Measurements from ENCODE around the gene GRM1.
A peak's percentile ranks its signal among the peaks of the same experiment; 100 is the strongest.

The GRM1 gene

DNA sequence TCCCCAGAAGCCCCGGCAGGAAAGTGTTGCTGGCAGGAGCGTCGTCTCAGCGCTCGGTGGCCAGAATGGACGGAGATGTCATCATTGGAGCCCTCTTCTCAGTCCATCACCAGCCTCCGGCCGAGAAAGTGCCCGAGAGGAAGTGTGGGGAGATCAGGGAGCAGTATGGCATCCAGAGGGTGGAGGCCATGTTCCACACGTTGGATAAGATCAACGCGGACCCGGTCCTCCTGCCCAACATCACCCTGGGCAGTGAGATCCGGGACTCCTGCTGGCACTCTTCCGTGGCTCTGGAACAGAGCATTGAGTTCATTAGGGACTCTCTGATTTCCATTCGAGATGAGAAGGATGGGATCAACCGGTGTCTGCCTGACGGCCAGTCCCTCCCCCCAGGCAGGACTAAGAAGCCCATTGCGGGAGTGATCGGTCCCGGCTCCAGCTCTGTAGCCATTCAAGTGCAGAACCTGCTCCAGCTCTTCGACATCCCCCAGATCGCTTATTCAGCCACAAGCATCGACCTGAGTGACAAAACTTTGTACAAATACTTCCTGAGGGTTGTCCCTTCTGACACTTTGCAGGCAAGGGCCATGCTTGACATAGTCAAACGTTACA lies 817 bp downstream of the GRM1 start:
- no peak overlapping the region for H3K27ac ChIP-seq
- TF ChIP-seq ZFX (IDR thresholded peaks at IDR 0.05) = no peak
- TF ChIP-seq, protein P1, sequence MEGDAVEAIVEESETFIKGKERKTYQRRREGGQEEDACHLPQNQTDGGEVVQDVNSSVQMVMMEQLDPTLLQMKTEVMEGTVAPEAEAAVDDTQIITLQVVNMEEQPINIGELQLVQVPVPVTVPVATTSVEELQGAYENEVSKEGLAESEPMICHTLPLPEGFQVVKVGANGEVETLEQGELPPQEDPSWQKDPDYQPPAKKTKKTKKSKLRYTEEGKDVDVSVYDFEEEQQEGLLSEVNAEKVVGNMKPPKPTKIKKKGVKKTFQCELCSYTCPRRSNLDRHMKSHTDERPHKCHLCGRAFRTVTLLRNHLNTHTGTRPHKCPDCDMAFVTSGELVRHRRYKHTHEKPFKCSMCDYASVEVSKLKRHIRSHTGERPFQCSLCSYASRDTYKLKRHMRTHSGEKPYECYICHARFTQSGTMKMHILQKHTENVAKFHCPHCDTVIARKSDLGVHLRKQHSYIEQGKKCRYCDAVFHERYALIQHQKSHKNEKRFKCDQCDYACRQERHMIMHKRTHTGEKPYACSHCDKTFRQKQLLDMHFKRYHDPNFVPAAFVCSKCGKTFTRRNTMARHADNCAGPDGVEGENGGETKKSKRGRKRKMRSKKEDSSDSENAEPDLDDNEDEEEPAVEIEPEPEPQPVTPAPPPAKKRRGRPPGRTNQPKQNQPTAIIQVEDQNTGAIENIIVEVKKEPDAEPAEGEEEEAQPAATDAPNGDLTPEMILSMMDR (conservative IDR thresholded peaks at IDR 0.05) = no peak

DNA sequence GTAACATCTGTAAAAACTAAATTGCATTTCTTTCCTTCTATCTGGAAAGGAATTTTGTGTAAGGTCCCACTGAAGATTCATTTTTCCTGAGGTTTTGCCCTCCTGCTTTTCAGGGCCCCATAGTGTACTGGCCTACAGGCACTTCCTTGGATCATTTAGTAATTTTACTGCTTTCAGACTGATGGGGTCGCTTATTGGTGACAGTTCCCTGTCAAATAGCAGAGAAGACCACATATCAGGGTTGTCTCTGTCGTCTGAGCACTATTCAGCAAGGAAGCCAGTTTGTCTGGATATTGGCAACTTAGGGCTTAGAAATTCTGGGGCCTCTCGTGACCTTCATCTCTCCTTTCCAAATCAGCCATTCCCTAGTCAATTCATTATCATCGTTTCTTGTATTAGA lies 3.5 kb downstream of the GRM1 start:
- TF ChIP-seq, protein P1 (conservative IDR thresholded peaks at IDR 0.05) = no peak
- TF ChIP-seq ZFX (IDR thresholded peaks at IDR 0.05) = no peak
- H3K27ac ChIP-seq = no peak overlapping the region

DNA sequence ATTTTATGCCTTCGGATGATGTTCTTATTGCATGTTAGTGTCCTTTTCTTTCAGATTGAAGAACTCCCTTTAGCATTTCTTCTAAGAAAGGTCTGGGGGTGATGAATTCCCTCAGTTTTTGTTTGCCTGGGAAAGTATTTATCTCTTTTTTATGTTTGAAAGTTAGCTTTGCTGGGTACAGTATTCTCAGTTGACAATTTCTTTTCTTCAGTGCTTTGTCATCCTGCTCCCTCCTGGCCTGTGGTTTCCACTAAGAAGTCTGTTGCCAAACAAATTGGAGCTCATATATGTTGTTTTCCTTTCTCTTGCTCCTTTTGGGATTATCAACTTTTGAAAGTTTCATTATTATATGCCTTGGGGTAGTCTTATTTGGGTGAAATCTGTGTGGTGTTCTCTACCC lies 11.5 kb downstream of the GRM1 start:
- TF ChIP-seq ZFX (IDR thresholded peaks at IDR 0.05) = no peak
- TF ChIP-seq, protein P1 (conservative IDR thresholded peaks at IDR 0.05) = no peak
- no peak overlapping the region for H3K27ac ChIP-seq

DNA sequence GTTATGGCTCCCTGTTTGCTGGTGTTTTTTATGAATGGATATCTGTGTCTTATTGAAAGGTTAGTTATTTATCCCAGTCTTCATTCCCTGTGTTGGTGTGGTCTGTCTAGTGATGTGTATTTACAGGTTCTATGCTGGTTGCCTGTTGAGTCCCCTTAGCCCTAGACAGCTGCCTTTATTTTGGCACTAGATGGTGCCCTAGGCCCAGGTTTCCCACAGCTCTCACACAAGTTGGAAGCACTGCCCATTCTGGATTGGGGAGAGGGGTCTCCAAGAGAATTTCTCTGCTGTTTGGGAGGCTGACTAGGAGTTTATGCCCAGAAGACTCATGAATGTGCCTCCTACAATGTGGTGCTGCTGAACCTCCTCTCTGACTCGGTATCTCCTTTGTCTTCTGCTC lies 12.4 kb downstream of the GRM1 start:
- H3K27ac ChIP-seq = no peak overlapping the region
- TF ChIP-seq ZFX (IDR thresholded peaks at IDR 0.05) = no peak
- TF ChIP-seq, protein P1 (conservative IDR thresholded peaks at IDR 0.05) = peak; percentile 38

DNA sequence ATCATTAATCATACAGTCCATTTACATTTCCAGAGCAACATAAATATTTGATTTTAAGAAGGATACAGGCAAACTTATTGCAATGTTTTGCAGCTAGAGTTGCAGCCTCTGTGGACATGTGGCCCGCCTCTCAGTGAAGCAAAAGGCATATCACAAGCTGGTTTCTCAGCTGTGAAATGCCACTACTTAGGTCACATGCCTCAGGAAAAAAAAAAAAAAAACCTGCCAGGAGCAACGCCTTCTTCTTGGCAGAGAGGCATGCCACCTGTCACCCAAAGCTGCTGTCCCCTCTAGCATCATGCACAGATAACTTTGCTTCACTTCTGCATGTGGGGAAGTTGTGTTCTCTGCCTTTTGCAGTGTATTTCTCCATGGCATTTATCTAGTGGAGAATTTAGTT lies 18.5 kb downstream of the GRM1 start:
- TF ChIP-seq ZFX (IDR thresholded peaks at IDR 0.05) = no peak
- TF ChIP-seq, protein P1 (conservative IDR thresholded peaks at IDR 0.05) = no peak
- H3K27ac ChIP-seq = no peak overlapping the region

DNA sequence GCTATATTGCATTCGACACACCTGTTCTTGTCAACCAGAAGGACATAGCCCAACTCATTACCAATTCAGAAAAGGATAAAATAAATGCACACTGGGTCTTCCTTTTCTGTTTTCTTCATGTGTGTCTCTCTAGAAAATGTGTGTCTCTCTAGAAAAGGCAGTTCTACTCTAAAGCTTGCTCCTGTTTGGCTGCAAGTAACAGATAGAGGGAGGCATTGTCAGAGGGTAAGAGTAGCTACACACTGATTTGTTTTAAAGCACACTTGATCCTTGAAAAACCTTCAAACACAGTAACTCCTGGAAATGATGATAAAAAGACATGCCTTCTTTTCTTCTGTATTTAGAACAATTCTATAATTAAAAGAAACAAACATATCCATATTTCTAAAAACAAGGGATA lies 21.3 kb downstream of the GRM1 start:
- H3K27ac ChIP-seq = no peak overlapping the region
- TF ChIP-seq ZFX (IDR thresholded peaks at IDR 0.05) = no peak
- TF ChIP-seq, protein P1 (conservative IDR thresholded peaks at IDR 0.05) = no peak

DNA sequence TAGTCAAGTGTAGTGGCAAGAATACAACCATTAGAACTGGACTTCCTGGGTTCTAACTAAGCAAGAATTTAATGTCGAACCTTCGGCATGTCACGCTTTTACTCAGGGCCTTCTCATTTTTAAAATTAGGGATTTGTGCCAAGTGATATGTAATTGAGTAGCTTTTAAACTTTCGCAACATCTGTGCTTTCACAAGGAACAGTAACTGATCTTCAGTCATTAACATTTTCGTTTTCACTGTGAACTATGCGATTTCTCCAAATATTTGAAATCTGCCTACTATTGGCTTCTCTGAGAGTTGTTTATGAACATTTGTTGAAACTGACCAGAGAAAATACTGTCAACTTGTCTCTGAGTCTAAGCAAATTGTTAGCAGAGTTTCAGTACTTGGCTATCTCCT lies 27.6 kb downstream of the GRM1 start:
- H3K27ac ChIP-seq = no peak overlapping the region
- no peak for TF ChIP-seq ZFX (IDR thresholded peaks at IDR 0.05)
- TF ChIP-seq, protein P1 (conservative IDR thresholded peaks at IDR 0.05) = no peak

All from C4-2B (cell line).